Cardiac fibroblast (primary cell): ENCODE measurements around the gene APOO.

Source experiments
- DNase-seq, 2 donors: peaks; one replicate each; pipeline versions ENCODE4 v3.0.0 to v3.0.0-alpha.2; 2010; ENCODE audit warnings: low read depth in 2 of 2
- H3K4me3 ChIP-seq, 2 donors: replicated peaks in 1 of 2; 1 replicate in 1 of 2; 2 replicates in 1 of 2; pipeline ENCODE4 v1.5.1; 2011; ENCODE audit warnings: low read depth in 2 of 2, low read length in 2 of 2, mild to moderate bottlenecking in 2 of 2, moderate library complexity in 1 of 2
- CTCF ChIP-seq: IDR thresholded peaks from one replicate; pipeline ENCODE4 v1.5.1; 2011; ENCODE audit warnings: low read depth, mild to moderate bottlenecking, low read length, inconsistent platforms

APOO gene

GRCh38 chrX:23907498-23908218, at the start of gene APOO, which contains the start of gene CXorf58:
TSS of gene APOO (minus strand) at chrX:23907938. CDS start at chrX:23907702, 236 bp downstream.
TSS of gene CXorf58 (plus strand) at chrX:23908006. CDS start at chrX:23910303, 2,297 bp downstream.
- DNase-seq = peak; percentile 92 to 94
- TF ChIP-seq CTCF = peak; percentile 81
- peak within 1 kb of the TSS; percentile 67 for H3K4me3 ChIP-seq

- DNase-seq = no peak
- H3K4me3 ChIP-seq = no peak overlapping the region
- TF ChIP-seq CTCF = no peak
Measured at GRCh38 chrX:23954396-23954795, 46.7 kb upstream of the APOO start.

GRCh38 chrX:23953908-23954269, 46.2 kb upstream of the APOO start:
- TF ChIP-seq CTCF = no peak
- DNase-seq = no peak
- H3K4me3 ChIP-seq = no peak overlapping the region

GRCh38 chrX:23952984-23953907, 45.5 kb upstream of the APOO start:
- H3K4me3 ChIP-seq = no peak overlapping the region
- no peak for TF ChIP-seq CTCF
- peak in 1 of 2 donors; percentile 1 for DNase-seq

- DNase-seq = no peak
- TF ChIP-seq CTCF = no peak
- H3K4me3 ChIP-seq = no peak overlapping the region
Measured at GRCh38 chrX:23952391-23952790, 44.7 kb upstream of the APOO start.

- no peak for TF ChIP-seq CTCF
- H3K4me3 ChIP-seq = no peak overlapping the region
- no peak for DNase-seq
Measured at GRCh38 chrX:23945206-23945605, 37.5 kb upstream of the APOO start.
